OCI-LY3 (cell line): ENCODE measurements around the gene BICC1.

Experiments used
- EZH2phosphoT487 ChIP-seq: fragments of 200-600 bp; shearing (Covaris generic); IDR thresholded peaks from 2 replicates; pipeline ENCODE4 v1.6.1; 2018; ENCODE audit warnings: antibody characterized with exemption, mixed run types, low read depth
- TF ChIP-seq, protein P1 (sequence below): fragments of 200-600, 300-600 bp; sonication (generic); IDR thresholded peaks from 2 replicates; pipeline ENCODE4 v1.5.1; 2014; ENCODE audit warnings: antibody characterized with exemption, low read length, low read depth

DNA sequence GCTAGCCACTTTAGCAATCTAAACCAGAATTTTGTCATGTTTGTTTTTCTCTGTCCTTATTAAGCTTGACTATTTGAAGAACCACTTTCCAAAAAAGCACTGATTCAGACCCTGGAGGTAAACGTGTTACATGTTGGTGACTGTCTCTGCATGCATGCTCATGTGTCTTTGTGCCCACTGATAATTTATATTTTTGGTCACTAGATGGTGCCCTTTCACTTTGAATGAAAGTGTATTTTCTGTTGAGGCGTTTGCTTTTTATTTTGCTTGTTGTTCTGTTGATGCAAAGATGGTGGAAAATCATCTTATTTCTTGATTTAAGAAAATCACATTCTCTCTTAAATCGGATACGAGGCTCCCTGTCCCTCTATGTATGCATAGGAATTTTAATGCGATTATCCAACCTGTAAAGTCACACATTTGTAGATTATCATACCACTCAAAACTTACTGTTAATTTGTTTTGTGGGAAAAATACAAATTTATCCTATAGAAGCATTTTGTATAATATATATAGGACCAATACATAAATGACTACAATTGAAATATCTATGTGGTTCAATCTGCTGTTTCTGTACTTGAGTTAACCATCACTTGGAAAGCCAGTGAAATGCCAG, 269.3 kb downstream of the BICC1 start:
- TF ChIP-seq, protein P1, sequence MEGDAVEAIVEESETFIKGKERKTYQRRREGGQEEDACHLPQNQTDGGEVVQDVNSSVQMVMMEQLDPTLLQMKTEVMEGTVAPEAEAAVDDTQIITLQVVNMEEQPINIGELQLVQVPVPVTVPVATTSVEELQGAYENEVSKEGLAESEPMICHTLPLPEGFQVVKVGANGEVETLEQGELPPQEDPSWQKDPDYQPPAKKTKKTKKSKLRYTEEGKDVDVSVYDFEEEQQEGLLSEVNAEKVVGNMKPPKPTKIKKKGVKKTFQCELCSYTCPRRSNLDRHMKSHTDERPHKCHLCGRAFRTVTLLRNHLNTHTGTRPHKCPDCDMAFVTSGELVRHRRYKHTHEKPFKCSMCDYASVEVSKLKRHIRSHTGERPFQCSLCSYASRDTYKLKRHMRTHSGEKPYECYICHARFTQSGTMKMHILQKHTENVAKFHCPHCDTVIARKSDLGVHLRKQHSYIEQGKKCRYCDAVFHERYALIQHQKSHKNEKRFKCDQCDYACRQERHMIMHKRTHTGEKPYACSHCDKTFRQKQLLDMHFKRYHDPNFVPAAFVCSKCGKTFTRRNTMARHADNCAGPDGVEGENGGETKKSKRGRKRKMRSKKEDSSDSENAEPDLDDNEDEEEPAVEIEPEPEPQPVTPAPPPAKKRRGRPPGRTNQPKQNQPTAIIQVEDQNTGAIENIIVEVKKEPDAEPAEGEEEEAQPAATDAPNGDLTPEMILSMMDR: peak; percentile 58
- no peak for TF ChIP-seq EZH2phosphoT487
